PC-9 (cell line): ENCODE results near the gene HMBS. TPM values are rescaled to one million over a fixed set of nuclear protein-coding genes. Genes with fewer than 3 reads are reported as not detected.

Experiments used
- BruUV-seq: library from RNA; stranded (reverse); fragments of 400-500 nt; replicated peaks from 2 replicates; lab custom pipeline; 2021; lab: Mats Ljungman, UMichigan
- CTCF ChIA-PET: fragments of 300-600 bp; sonication (Branson Sonifier 250); formaldehyde crosslinking; loops from one replicate; lab custom pipeline; 2022; ENCODE audit warnings: antibody characterized with exemption; lab: Charles Lee
- POLR2A ChIA-PET: fragments of 300-600 bp; sonication (Branson Sonifier 250); formaldehyde crosslinking; loops from one replicate; lab custom pipeline; 2022; ENCODE audit warnings: antibody characterized with exemption; ENCODE audit not compliant: unreplicated experiment; lab: Charles Lee
- DNase-seq, 2 experiments: peaks; one replicate each; pipeline versions ENCODE4 v3.0.0 to v3.0.0-alpha.2; 2015 to 2022; ENCODE audit warnings: mixed read lengths in 1 of 2
- H2AFZ ChIP-seq: fragments of 200-600 bp; sonication (generic); 2 replicates; pipeline ENCODE4 v1.8.1; 2017; ENCODE audit warnings: antibody characterized with exemption
- H3F3A ChIP-seq: fragments of 200-600 bp; sonication (generic); 2 replicates; pipeline ENCODE4 v1.8.1; 2017; ENCODE audit warnings: antibody characterized with exemption, mild to moderate bottlenecking, low read depth; ENCODE audit not compliant: insufficient read depth
- H3K27ac ChIP-seq: fragments of 200-600 bp; sonication (generic); 2 replicates; pipeline ENCODE4 v1.6.1; 2016; ENCODE audit warnings: mixed run types
- H3K27me3 ChIP-seq: fragments of 200-600 bp; sonication (generic); 2 replicates; pipeline ENCODE4 v1.6.1; 2016; ENCODE audit warnings: low read depth, mixed run types; ENCODE audit not compliant: insufficient read depth
- H3K36me3 ChIP-seq: fragments of 200-600 bp; sonication (generic); 2 replicates; pipeline ENCODE4 v1.6.1; 2016; ENCODE audit warnings: low read depth, mixed run types
- H3K4me1 ChIP-seq: fragments of 200-600 bp; sonication (generic); replicated peaks from 2 replicates; pipeline ENCODE4 v1.6.1; 2016; ENCODE audit warnings: mixed run types; ENCODE audit not compliant: insufficient read depth
- H3K4me2 ChIP-seq: fragments of 200-600 bp; sonication (generic); 2 replicates; pipeline ENCODE4 v1.6.1; 2017; ENCODE audit warnings: mixed run types
- H3K4me3 ChIP-seq: fragments of 200-600 bp; sonication (generic); 2 replicates; pipeline ENCODE4 v1.6.1; 2016; ENCODE audit warnings: mixed run types
- H3K79me2 ChIP-seq: fragments of 200-600 bp; sonication (generic); 2 replicates; pipeline ENCODE4 v1.6.1; 2017; ENCODE audit warnings: low read depth, mixed run types
- H3K9me2 ChIP-seq: fragments of 200-600 bp; sonication (generic); 2 replicates; pipeline ENCODE4 v1.8.1; 2017; ENCODE audit warnings: mild to moderate bottlenecking; ENCODE audit not compliant: insufficient read depth
- H3K9me3 ChIP-seq: fragments of 200-600 bp; sonication (generic); 2 replicates; pipeline ENCODE4 v1.8.1; 2016; ENCODE audit warnings: low read depth; ENCODE audit not compliant: insufficient read depth
- H4K20me1 ChIP-seq: fragments of 200-600 bp; sonication (generic); 2 replicates; pipeline ENCODE4 v1.8.1; 2017; ENCODE audit not compliant: insufficient read depth
- EZH2 ChIP-seq: fragments of 200-600 bp; sonication (generic); IDR thresholded peaks from 2 replicates; pipeline ENCODE4 v1.8.0; 2017; ENCODE audit warnings: antibody characterized with exemption, low read depth
- intact Hi-C: fragments of 100-400 bp; cut with micrococcal nuclease; formaldehyde crosslinking; loops from one replicate; pipeline ENCODE4 v1.10.0; 2022; ENCODE audit not compliant: unreplicated experiment
- total RNA-seq: library from RNA; stranded (reverse); gene quantifications from 2 replicates; pipeline ENCODE4 v1.2.3, GENCODE V29; 2021
- TF ChIP-seq, protein P1 (sequence below): fragments of 200-600 bp; sonication (generic); conservative IDR thresholded peaks from 2 replicates; pipeline ENCODE4 v1.6.1; 2017; ENCODE audit warnings: mixed run types, antibody characterized with exemption, mild to moderate bottlenecking, moderate library complexity

The HMBS gene
- total RNA-seq, 1 experiment from 2014 or later: 49.3 TPM

DNA sequence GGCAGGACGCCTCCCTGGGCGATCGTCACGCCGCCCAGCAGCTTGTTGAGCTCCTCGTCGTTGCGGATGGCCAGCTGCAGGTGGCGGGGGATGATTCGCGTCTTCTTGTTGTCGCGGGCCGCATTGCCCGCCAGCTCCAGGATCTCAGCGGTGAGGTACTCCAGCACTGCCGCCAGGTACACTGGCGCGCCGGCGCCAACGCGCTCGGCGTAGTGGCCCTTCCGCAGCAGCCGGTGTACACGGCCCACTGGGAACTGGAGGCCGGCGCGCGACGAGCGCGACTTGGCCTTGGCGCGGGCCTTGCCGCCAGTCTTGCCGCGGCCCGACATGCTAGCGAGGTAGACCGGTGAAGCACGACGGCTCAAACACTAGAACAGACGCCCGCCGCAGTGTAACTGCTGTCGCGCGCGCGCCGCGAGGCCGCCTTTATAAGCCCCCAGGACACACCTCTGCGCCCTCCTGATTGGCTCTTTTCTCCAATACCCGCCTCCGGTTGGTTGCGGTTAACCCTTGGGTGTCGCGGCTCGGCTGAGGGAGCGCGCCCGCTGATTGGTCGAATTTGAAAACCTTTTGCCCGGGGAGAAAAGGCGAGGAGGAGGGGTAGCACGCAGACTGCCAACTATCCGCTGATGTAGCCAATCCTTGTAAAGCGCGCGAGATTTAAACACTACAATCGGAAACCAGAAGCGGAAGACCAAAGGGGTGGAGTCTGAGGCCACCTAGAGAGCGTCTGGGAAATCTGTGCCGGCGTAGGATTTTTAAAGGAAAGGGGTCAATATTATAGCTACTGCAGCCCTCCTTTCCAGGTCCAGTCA, 10.6 kb downstream of the HMBS start:
- Histone ChIP-seq H3K36me3 (peaks cover 32% of the 10 kb centered on the region), H3K4me3 (peak overlapping the region; percentile 91), H3K4me2 (peak overlapping the region; percentile 99), H2AFZ (peak overlapping the region; percentile 86), H3K27me3 (no peaks in the 10 kb centered on the region), H3K27ac (peak overlapping the region; percentile 48), H3K9me3 (no peaks in the 10 kb centered on the region), H3K79me2 (peaks cover 51% of the 10 kb centered on the region), H3K4me1 (peaks cover 29% of the 10 kb centered on the region), H3F3A (peaks cover 62% of the 10 kb centered on the region; the same call in 1 of the 2 replicates), H3K9me2 (no peaks in the 10 kb centered on the region), H4K20me1 (peaks cover 18% of the 10 kb centered on the region)
- BruUV-seq: TSS peak; percentile 58
- POLR2A ChIA-PET: interaction anchor here (0.5 to 1.7 kb wide), 12 partner anchors 11 to 345 kb away, joined by 3 to 7 read pairs (median 4); partner anchors contain the start of genes C2CD2L, HINFP and VPS11
- intact Hi-C loops: loop anchor here (2.0 to 10.0 kb wide), 5 partner anchors 38 to 380 kb away; partner anchors contain the start of genes HYOU1 and NLRX1
- TF ChIP-seq, protein P1, sequence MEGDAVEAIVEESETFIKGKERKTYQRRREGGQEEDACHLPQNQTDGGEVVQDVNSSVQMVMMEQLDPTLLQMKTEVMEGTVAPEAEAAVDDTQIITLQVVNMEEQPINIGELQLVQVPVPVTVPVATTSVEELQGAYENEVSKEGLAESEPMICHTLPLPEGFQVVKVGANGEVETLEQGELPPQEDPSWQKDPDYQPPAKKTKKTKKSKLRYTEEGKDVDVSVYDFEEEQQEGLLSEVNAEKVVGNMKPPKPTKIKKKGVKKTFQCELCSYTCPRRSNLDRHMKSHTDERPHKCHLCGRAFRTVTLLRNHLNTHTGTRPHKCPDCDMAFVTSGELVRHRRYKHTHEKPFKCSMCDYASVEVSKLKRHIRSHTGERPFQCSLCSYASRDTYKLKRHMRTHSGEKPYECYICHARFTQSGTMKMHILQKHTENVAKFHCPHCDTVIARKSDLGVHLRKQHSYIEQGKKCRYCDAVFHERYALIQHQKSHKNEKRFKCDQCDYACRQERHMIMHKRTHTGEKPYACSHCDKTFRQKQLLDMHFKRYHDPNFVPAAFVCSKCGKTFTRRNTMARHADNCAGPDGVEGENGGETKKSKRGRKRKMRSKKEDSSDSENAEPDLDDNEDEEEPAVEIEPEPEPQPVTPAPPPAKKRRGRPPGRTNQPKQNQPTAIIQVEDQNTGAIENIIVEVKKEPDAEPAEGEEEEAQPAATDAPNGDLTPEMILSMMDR: peak; percentile 27; the same call in 1 of the 2 replicates
- no peak for TF ChIP-seq EZH2
- CTCF ChIA-PET: interaction anchor here (0.6 to 0.9 kb wide), 3 partner anchors 10 to 243 kb away, joined by 4 to 10 read pairs (median 6); no protein-coding TSS in a partner anchor
- DNase-seq: peak; percentile 98 to 99

DNA sequence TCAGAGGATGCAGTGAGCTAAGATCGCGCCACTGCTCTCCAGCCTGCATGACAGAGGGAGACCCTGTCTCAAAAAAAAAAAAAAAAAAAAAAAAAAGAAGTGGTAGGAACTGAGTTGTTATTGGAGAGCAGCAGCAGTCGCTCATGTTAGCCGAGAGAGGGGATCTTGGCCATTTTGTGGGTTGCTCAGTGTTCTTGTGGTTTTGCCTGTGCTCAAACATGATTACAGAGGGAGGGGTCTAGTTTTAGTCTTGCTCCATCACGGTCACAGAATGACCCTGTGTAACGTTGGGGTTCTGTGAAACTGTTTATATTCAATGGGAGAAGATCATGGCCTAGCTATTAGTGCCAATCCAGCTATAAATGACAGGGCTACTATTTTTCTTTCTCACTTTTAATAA, 15.0 kb downstream of the HMBS start:
- POLR2A ChIA-PET: no interaction called here

More for the DNA sequence above, 15.0 kb downstream of the HMBS start:
- Histone ChIP-seq H3K4me2 (peak overlapping the region; percentile 92), H3K79me2 (peaks cover 29% of the 10 kb centered on the region), H3K36me3 (peaks cover 16% of the 10 kb centered on the region), H3K4me3 (peak overlapping the region; percentile 79; the same call in 1 of the 2 replicates), H3F3A (peaks cover 53% of the 10 kb centered on the region), H3K4me1 (peaks cover 25% of the 10 kb centered on the region), H3K27me3 (no peaks in the 10 kb centered on the region), H3K9me2 (no peaks in the 10 kb centered on the region), H3K9me3 (no peaks in the 10 kb centered on the region), H2AFZ (no peak overlapping the region), H4K20me1 (no peaks in the 10 kb centered on the region), H3K27ac (no peak overlapping the region)
- TF ChIP-seq, protein P1: no peak
- TF ChIP-seq EZH2: no peak
- DNase-seq: no peak
- BruUV-seq: no TSS peak
- intact Hi-C loops: loop anchor here (5.0 to 10.0 kb wide), 3 partner anchors 192 to 375 kb away; partner anchors contain the start of gene MCAM
- CTCF ChIA-PET: no interaction called here
